Measurements from ENCODE around the gene RANBP3.

DNA sequence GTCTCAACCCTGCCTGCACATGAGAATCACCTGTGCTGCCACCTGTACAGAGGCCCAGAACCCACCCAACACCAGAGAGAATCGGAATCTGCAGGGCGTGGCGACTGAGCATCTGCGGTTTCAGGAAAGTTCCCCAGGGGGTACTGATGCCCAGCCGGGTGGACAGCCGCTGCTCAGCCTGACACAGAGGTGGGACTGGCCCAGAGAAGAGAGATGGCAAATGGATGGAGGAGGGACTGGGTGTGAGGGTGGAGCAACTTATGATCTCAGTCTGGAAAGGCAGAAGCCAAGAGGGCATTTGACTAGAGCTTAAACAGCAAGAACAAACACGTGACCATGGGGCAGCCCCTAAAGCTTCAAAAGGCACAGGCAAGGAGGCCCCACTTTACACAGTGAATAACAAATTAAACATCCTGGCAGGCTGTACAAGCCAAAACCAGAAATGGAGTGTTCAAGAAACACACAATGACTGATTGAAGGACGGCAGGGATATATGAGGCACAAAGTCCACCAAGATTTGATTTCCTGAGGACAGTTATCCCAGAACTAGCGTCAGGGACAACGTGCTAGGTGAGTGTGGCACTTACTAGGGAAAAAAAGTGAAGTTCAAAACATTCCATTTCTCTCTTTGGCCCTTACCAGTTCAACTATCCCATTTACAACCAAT lies 3.1 kb downstream of the RANBP3 start:
- TF ChIP-seq EZH2 (IDR thresholded peaks at IDR 0.05; ENCODE audit: insufficient read depth, poor library complexity, severe bottlenecking) (no peak), EZH2phosphoT487 (IDR thresholded peaks at IDR 0.05; ENCODE audit: insufficient read depth, low read depth) (no peak)
